ENCODE measurements around the gene COG7. TPM values are rescaled to one million over a fixed set of nuclear protein-coding genes. Genes with fewer than 3 reads are reported as not detected.

Gene COG7
- total and polyA plus RNA-seq, 2 donors (not counting 1 experiment from before 2014, with no cell fraction given), result 17.5 to 20.9 TPM

- Histone ChIP-seq H3K36me3 (ENCODE audit: control insufficient read depth, insufficient read depth, low read length) (no peaks in the 10 kb centered on the region), H3K9ac (ENCODE audit: insufficient read depth, low read length) (no peak overlapping the region), H4K20me1 (ENCODE audit: control insufficient read depth, extremely low read depth, insufficient read depth, low read length) (no peaks in the 10 kb centered on the region), H2AFZ (ENCODE audit: low read length) (no peak overlapping the region), H3K9me3 (ENCODE audit: control insufficient read depth, insufficient read depth, low read depth, low read length) (no peaks in the 10 kb centered on the region), H3K27me3 (ENCODE audit: control insufficient read depth, insufficient read depth, low read length) (peaks cover 2% of the 10 kb centered on the region), H3K79me2 (ENCODE audit: control insufficient read depth, insufficient read depth, low read length) (no peaks in the 10 kb centered on the region), H3K4me1 (ENCODE audit: control insufficient read depth, extremely low read depth, insufficient read depth, low read length) (no peaks in the 10 kb centered on the region), H3K27ac (ENCODE audit: insufficient read depth, low read length) (no peak overlapping the region), H3K4me2 (ENCODE audit: extremely low read depth, insufficient read depth, low read length) (no peak overlapping the region), H3K4me3 (replicated peaks in 1 of 4; ENCODE audit: control extremely low read depth in 1 of 4, insufficient read depth in 1 of 4, low read depth in 3 of 4, low read length in 4 of 4) (no peak overlapping the region)
- DNase-seq (ENCODE audit: low read depth in 2 of 2), result no peak
- TF ChIP-seq, protein P1, sequence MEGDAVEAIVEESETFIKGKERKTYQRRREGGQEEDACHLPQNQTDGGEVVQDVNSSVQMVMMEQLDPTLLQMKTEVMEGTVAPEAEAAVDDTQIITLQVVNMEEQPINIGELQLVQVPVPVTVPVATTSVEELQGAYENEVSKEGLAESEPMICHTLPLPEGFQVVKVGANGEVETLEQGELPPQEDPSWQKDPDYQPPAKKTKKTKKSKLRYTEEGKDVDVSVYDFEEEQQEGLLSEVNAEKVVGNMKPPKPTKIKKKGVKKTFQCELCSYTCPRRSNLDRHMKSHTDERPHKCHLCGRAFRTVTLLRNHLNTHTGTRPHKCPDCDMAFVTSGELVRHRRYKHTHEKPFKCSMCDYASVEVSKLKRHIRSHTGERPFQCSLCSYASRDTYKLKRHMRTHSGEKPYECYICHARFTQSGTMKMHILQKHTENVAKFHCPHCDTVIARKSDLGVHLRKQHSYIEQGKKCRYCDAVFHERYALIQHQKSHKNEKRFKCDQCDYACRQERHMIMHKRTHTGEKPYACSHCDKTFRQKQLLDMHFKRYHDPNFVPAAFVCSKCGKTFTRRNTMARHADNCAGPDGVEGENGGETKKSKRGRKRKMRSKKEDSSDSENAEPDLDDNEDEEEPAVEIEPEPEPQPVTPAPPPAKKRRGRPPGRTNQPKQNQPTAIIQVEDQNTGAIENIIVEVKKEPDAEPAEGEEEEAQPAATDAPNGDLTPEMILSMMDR (conservative IDR thresholded peaks at IDR 0.05 in 1 of 2, IDR thresholded peaks at IDR 0.05 in 1 of 2; ENCODE audit: low read depth in 1 of 2, low read length in 2 of 2), result no peak
- no peak for TF ChIP-seq EZH2 (IDR thresholded peaks at IDR 0.05; ENCODE audit: low read length, missing control alignments)
Observed at GRCh38 chr16:23378921-23379320, 74.1 kb downstream of the COG7 start.

GRCh38 chr16:23378256-23378655 lies 74.7 kb downstream of the COG7 start:
- DNase-seq (ENCODE audit: low read depth in 2 of 2), result no peak
- H3K27me3 ChIP-seq (ENCODE audit: control insufficient read depth, insufficient read depth, low read length), result peaks cover 2% of the 10 kb centered on the region
- no peaks in the 10 kb centered on the region for H3K4me1 ChIP-seq (ENCODE audit: control insufficient read depth, extremely low read depth, insufficient read depth, low read length)

DNA sequence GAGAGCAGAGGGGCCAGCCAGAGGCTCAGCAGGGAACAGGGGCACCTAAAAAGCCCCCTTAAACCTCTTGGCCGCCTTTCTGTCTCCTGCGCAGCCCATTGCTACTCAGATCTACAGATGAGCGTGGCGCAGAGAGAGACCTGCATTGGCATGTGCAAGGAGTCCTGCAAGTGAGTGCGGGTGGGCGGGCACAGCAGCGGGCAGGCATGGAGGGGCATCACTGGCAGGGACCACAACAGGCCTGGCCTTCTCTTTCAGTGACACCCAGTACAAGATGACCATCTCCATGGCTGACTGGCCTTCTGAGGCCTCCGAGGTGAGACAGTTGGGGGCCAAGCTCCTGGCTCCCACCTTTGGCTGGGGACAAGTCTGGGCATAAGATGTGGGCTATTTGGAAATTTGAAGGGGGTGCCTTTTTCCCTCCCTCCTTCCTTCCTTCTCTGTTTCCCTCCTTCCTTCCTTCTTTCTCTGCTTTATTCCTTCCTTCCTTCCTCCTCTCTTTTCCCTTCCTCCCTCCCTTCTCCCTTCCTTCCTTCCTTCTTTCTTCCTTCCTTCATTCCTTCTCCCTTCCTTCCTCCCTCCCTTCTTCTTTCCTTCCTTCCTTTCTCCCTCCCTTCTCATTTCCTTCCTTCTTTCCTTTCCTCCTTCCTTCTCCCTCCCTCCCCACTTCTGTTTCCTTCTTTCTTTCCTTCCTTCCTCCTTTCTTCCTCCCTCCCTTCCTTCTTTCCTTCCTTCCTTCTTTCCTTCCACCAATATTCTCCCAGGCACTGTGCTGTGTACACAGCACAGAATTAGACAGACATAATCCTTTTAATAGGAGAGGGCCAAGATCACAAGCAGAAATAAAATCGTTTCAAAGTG lies 75.7 kb downstream of the COG7 start:
- no peak for TF ChIP-seq EZH2 (IDR thresholded peaks at IDR 0.05; ENCODE audit: low read length, missing control alignments)
- TF ChIP-seq, protein P1 (conservative IDR thresholded peaks at IDR 0.05 in 1 of 2, IDR thresholded peaks at IDR 0.05 in 1 of 2; ENCODE audit: low read depth in 1 of 2, low read length in 2 of 2), result no peak

More at GRCh38 chr16:23378256-23378655, 74.7 kb downstream of the COG7 start:
- Histone ChIP-seq H3K36me3 (ENCODE audit: control insufficient read depth, insufficient read depth, low read length) (no peaks in the 10 kb centered on the region), H4K20me1 (ENCODE audit: control insufficient read depth, extremely low read depth, insufficient read depth, low read length) (no peaks in the 10 kb centered on the region), H3K4me2 (ENCODE audit: extremely low read depth, insufficient read depth, low read length) (no peak overlapping the region), H3K9me3 (ENCODE audit: control insufficient read depth, insufficient read depth, low read depth, low read length) (no peaks in the 10 kb centered on the region), H3K9ac (ENCODE audit: insufficient read depth, low read length) (no peak overlapping the region), H3K4me3 (replicated peaks in 1 of 4; ENCODE audit: control extremely low read depth in 1 of 4, insufficient read depth in 1 of 4, low read depth in 3 of 4, low read length in 4 of 4) (no peak overlapping the region), H3K79me2 (ENCODE audit: control insufficient read depth, insufficient read depth, low read length) (no peaks in the 10 kb centered on the region), H2AFZ (ENCODE audit: low read length) (no peak overlapping the region), H3K27ac (ENCODE audit: insufficient read depth, low read length) (no peak overlapping the region)
- TF ChIP-seq, protein P1 (conservative IDR thresholded peaks at IDR 0.05 in 1 of 2, IDR thresholded peaks at IDR 0.05 in 1 of 2; ENCODE audit: low read depth in 1 of 2, low read length in 2 of 2), result no peak
- TF ChIP-seq EZH2 (IDR thresholded peaks at IDR 0.05; ENCODE audit: low read length, missing control alignments), result no peak

More for the DNA sequence above, 75.7 kb downstream of the COG7 start:
- no peaks in the 10 kb centered on the region for H3K36me3 ChIP-seq (ENCODE audit: control insufficient read depth, insufficient read depth, low read length)
- peaks cover 2% of the 10 kb centered on the region for H3K27me3 ChIP-seq (ENCODE audit: control insufficient read depth, insufficient read depth, low read length)
- no peak overlapping the region for H3K4me2 ChIP-seq (ENCODE audit: extremely low read depth, insufficient read depth, low read length)
- H3K9ac ChIP-seq (ENCODE audit: insufficient read depth, low read length), result no peak overlapping the region
- H3K9me3 ChIP-seq (ENCODE audit: control insufficient read depth, insufficient read depth, low read depth, low read length), result no peaks in the 10 kb centered on the region
- no peaks in the 10 kb centered on the region for H4K20me1 ChIP-seq (ENCODE audit: control insufficient read depth, extremely low read depth, insufficient read depth, low read length)
- H3K27ac ChIP-seq (ENCODE audit: insufficient read depth, low read length), result no peak overlapping the region
- no peaks in the 10 kb centered on the region for H3K4me1 ChIP-seq (ENCODE audit: control insufficient read depth, extremely low read depth, insufficient read depth, low read length)
- no peak overlapping the region for H3K4me3 ChIP-seq (replicated peaks in 1 of 4; ENCODE audit: control extremely low read depth in 1 of 4, insufficient read depth in 1 of 4, low read depth in 3 of 4, low read length in 4 of 4)
- DNase-seq (ENCODE audit: low read depth in 2 of 2), result no peak
- no peak overlapping the region for H2AFZ ChIP-seq (ENCODE audit: low read length)
- H3K79me2 ChIP-seq (ENCODE audit: control insufficient read depth, insufficient read depth, low read length), result no peaks in the 10 kb centered on the region
